Thyroid gland (tissue), 4 donors: ENCODE data around the gene MME.

Experiments used
- CTCF ChIP-seq, 6 experiments: fragments of 200-600 bp in 3 of 6; fragments of 450-650 bp in 3 of 6; sonication (generic) in 3 of 6; IDR thresholded peaks; one replicate each; pipeline ENCODE4 v1.5.1; 2016 to 2019; ENCODE audit warnings: antibody characterized with exemption in 6 of 6, mild to moderate bottlenecking in 2 of 6, inconsistent platforms in 1 of 6, moderate library complexity in 1 of 6
- POLR2A ChIP-seq, 2 donors: fragments of 450-650 bp; IDR thresholded peaks; one replicate each; pipeline ENCODE4 v1.6.1; 2017; ENCODE audit warnings: antibody characterized with exemption in 2 of 2, mild to moderate bottlenecking in 2 of 2, moderate library complexity in 1 of 2

DNA sequence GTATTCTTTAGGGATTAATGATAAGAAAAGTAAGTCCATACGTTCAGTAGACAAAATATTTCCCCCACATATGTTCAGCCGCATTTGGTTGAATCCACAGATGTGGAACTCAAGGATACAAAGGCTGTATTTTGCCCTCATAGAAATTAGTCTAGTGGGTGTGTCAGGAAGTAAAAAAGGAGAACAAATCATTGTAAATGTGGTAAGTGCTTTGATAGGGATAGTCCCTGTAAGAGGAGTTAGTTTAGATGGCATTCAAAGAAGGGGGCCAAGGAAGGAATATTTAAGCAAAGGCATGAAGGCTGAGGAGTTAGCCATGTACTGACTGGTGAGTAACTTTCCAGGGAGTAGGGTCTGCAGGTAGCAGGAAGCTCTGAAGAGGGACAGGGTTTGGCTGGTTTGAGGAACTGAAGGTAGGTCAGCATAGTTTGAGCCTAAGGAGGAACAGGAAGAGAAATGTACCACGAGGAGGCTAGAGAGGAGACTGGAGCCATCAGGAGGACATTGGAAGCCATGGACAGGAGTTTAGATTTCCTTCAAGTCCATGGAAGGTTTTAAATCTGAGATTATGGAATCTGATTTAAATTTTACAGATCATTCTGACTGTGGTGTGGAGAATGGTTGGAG lies 98.8 kb downstream of the MME start:
- TF ChIP-seq CTCF (IDR thresholded peaks at IDR 0.05) (no peak), POLR2A (IDR thresholded peaks at IDR 0.05) (no peak)
